ENCODE data around the gene SEC14L1.

DNA sequence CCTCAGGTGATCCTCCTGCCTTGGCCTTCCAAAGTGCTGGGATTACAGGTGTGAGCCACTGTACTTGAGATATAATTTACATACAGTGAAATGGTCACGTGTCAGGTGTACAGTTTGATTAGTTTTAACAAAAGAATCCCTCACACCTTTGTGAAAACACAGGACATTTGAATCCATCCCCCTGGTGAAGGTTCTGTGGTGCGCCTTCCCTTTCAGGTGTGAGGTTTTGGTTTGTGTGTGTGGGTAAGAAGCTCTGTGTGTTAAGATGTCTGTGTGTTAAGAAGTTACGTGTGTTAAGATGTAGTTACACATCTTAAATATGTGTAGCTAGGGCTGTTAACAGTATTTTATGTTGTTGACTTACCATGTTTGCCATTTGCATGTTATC is 4.4 kb downstream of the SEC14L1 start:
- TF ChIP-seq ZBTB7A (tag by site-specific recombination; IDR thresholded peaks at IDR 0.05; ENCODE audit: low read depth), result no peak
- TF ChIP-seq, protein P1, sequence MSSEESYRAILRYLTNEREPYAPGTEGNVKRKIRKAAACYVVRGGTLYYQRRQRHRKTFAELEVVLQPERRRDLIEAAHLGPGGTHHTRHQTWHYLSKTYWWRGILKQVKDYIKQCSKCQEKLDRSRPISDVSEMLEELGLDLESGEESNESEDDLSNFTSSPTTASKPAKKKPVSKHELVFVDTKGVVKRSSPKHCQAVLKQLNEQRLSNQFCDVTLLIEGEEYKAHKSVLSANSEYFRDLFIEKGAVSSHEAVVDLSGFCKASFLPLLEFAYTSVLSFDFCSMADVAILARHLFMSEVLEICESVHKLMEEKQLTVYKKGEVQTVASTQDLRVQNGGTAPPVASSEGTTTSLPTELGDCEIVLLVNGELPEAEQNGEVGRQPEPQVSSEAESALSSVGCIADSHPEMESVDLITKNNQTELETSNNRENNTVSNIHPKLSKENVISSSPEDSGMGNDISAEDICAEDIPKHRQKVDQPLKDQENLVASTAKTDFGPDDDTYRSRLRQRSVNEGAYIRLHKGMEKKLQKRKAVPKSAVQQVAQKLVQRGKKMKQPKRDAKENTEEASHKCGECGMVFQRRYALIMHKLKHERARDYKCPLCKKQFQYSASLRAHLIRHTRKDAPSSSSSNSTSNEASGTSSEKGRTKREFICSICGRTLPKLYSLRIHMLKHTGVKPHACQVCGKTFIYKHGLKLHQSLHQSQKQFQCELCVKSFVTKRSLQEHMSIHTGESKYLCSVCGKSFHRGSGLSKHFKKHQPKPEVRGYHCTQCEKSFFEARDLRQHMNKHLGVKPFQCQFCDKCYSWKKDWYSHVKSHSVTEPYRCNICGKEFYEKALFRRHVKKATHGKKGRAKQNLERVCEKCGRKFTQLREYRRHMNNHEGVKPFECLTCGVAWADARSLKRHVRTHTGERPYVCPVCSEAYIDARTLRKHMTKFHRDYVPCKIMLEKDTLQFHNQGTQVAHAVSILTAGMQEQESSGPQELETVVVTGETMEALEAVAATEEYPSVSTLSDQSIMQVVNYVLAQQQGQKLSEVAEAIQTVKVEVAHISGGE (tag by site-specific recombination; conservative IDR thresholded peaks at IDR 0.05; ENCODE audit: low read depth), result no peak
- TF ChIP-seq, protein P2, sequence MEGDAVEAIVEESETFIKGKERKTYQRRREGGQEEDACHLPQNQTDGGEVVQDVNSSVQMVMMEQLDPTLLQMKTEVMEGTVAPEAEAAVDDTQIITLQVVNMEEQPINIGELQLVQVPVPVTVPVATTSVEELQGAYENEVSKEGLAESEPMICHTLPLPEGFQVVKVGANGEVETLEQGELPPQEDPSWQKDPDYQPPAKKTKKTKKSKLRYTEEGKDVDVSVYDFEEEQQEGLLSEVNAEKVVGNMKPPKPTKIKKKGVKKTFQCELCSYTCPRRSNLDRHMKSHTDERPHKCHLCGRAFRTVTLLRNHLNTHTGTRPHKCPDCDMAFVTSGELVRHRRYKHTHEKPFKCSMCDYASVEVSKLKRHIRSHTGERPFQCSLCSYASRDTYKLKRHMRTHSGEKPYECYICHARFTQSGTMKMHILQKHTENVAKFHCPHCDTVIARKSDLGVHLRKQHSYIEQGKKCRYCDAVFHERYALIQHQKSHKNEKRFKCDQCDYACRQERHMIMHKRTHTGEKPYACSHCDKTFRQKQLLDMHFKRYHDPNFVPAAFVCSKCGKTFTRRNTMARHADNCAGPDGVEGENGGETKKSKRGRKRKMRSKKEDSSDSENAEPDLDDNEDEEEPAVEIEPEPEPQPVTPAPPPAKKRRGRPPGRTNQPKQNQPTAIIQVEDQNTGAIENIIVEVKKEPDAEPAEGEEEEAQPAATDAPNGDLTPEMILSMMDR (tag by site-specific recombination; IDR thresholded peaks at IDR 0.05), result no peak
- TF ChIP-seq, protein P3, sequence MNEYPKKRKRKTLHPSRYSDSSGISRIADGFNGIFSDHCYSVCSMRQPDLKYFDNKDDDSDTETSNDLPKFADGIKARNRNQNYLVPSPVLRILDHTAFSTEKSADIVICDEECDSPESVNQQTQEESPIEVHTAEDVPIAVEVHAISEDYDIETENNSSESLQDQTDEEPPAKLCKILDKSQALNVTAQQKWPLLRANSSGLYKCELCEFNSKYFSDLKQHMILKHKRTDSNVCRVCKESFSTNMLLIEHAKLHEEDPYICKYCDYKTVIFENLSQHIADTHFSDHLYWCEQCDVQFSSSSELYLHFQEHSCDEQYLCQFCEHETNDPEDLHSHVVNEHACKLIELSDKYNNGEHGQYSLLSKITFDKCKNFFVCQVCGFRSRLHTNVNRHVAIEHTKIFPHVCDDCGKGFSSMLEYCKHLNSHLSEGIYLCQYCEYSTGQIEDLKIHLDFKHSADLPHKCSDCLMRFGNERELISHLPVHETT (tag by site-specific recombination; IDR thresholded peaks at IDR 0.05), result no peak
- TF ChIP-seq ZNF623 (tag by site-specific recombination; IDR thresholded peaks at IDR 0.05), result no peak
- TF ChIP-seq ZNF561 (tag by site-specific recombination; IDR thresholded peaks at IDR 0.05; ENCODE audit: borderline replicate concordance), result no peak
- TF ChIP-seq ZNF274 (IDR thresholded peaks at IDR 0.05; ENCODE audit: low read length), result no peak
- no peak for TF ChIP-seq ZNF274 (tag by site-specific recombination; IDR thresholded peaks at IDR 0.05; ENCODE audit: borderline replicate concordance)
- no peak for TF ChIP-seq ZNF514 (tag by site-specific recombination; IDR thresholded peaks at IDR 0.05)
- TF ChIP-seq, protein P4, sequence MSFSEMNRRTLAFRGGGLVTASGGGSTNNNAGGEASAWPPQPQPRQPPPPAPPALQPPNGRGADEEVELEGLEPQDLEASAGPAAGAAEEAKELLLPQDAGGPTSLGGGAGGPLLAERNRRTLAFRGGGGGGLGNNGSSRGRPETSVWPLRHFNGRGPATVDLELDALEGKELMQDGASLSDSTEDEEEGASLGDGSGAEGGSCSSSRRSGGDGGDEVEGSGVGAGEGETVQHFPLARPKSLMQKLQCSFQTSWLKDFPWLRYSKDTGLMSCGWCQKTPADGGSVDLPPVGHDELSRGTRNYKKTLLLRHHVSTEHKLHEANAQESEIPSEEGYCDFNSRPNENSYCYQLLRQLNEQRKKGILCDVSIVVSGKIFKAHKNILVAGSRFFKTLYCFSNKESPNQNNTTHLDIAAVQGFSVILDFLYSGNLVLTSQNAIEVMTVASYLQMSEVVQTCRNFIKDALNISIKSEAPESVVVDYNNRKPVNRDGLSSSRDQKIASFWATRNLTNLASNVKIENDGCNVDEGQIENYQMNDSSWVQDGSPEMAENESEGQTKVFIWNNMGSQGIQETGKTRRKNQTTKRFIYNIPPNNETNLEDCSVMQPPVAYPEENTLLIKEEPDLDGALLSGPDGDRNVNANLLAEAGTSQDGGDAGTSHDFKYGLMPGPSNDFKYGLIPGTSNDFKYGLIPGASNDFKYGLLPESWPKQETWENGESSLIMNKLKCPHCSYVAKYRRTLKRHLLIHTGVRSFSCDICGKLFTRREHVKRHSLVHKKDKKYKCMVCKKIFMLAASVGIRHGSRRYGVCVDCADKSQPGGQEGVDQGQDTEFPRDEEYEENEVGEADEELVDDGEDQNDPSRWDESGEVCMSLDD (tag by site-specific recombination; IDR thresholded peaks at IDR 0.05), result no peak
- no peak for TF ChIP-seq ZBTB21 (tag by site-specific recombination; IDR thresholded peaks at IDR 0.05)
- no peak for TF ChIP-seq REPIN1 (tag by site-specific recombination; IDR thresholded peaks at IDR 0.05; ENCODE audit: low read depth)
- no peak for TF ChIP-seq ZNF768 (tag by site-specific recombination; IDR thresholded peaks at IDR 0.05)
